Stimulated activated CD4-positive, alpha-beta T cell treated with anti-CD3 and anti-CD28 coated beads, Interleukin-12 subunit alpha, Interleukin-12 subunit beta, amount 100 ng/mL, for 24 hours (primary cell): ENCODE data around the gene GLYATL1B.
"Not testable (repeated sequence)": the region's sequence is repeated elsewhere in the genome, so short reads cannot be mapped to it uniquely, and the experiment has no call there.

Experiments
- DNase-seq, 2 experiments: peaks; one replicate each; pipeline ENCODE4 v3.0.0-alpha.2; 2020; ENCODE audit warnings: low read depth in 2 of 2

The GLYATL1B gene

DNA sequence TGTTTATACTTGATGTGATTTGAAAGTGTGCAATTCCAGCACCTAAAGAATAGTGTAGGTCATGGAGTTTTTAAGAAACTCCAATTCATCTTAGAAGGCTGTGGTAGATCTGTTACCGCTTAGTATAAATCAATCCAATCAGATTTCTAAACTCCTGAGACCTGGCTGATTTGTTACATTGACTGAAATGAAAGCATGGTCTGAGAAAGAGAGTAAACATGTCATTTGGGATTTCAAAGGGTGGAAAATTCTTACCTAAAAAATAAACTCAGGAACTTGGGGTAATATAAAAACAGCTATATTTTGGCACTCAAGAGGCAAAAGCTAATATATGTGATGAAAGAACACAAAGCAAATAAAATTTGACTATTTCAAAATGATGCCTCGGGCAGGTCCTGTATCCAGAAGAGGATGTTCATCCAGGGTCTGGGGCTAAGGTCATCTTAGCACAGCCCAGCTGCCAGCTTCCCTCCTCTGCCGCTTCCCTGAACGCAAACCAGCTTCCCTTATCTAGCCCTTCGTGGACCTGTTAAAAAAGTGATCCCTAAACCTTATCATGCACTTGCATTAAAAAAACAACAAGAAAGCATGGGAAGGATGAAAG, 10.0 kb downstream of the GLYATL1B start:
- not testable (repeated sequence) for DNase-seq

DNA sequence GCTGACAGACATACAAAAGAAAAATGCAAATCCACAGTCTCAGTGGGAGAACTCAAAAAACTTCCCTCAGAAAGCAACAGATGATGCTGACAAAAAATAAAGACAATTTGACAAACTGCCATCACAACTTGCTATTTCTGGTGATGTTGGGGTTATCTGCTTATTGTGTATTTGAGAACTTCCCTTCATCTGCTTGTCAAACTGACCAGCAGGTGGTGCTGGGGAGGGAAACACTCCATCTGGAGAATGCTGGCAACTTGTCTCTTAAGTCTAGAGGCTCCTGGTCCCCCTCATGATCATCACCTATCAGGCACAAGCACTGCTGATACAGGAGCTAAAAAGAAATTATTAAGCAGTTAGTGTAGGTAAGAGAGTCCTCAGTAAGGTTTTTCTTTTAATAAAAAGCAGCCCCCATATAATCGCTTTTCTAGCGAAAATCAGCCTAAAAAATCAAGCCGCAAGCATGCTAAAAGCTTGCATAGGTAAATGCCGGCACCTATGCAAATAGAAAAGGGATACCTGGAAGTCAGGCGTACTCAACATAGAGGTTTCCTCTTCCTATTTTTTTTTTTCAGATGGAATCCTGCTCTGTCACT, 11.1 kb downstream of the GLYATL1B start:
- DNase-seq = peak; percentile 40 to 57

- not testable (repeated sequence) for DNase-seq
Measured at GRCh38 chr11:59097938-59098337, 11.8 kb downstream of the GLYATL1B start.

DNA sequence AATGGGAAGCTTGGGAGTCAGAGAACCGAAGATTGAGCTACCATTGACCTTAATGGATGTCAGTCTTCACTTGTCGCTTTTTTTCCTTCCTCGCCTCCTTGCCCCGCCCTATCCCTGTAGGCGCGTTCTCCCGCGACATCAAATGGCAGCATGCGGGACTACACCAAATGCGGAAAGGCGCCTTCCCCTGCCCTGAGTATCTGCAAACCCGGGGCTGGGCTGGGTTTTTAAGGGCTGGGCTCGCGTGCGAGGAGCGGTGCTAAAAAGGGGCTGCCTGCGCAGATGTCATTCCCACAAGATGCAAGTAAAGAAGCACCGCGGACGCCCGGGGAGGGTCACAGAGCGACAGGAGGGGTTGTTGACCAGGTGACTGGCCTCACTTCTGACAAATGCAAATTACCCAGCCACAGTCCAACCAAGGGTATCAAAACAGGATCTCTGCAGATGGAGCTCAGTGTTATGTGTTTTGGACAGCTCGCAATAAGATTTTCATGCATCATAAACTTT, 16.2 kb downstream of the GLYATL1B start:
- peak; percentile 34 to 60 for DNase-seq

- peak; percentile 46 to 67 for DNase-seq
Measured at GRCh38 chr11:59106363-59107336, 20.5 kb downstream of the GLYATL1B start, which contains the start of gene FAM111B. Gene FAM111B (plus strand): TSS chr11:59107237. CDS start chr11:59109626, 2,389 bp downstream.

DNA sequence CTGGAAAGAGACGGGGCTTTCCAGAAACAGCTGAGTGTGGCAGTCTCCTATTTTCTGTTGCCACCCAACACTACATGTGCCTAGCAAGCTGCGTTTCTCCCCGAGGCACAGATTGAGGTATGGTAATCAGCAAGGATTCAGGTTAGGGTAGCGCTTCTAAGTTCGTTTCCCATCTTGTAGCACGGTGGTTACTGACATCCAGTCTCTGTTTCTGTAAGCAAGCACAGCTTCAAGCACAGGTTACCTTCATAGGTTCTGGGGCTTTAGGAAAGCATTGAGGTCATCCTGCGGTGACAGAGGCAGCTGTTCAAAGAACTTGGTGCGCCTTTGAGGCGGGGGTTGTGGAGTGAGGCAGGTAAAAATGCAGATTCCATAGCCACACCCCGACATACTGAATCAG, 21.6 kb downstream of the GLYATL1B start:
- DNase-seq = not testable (repeated sequence)

- DNase-seq = no peak
Measured at GRCh38 chr11:59112494-59112893, 26.4 kb downstream of the GLYATL1B start.

GRCh38 chr11:59114344-59114743, 28.2 kb downstream of the GLYATL1B start:
- no peak for DNase-seq

DNA sequence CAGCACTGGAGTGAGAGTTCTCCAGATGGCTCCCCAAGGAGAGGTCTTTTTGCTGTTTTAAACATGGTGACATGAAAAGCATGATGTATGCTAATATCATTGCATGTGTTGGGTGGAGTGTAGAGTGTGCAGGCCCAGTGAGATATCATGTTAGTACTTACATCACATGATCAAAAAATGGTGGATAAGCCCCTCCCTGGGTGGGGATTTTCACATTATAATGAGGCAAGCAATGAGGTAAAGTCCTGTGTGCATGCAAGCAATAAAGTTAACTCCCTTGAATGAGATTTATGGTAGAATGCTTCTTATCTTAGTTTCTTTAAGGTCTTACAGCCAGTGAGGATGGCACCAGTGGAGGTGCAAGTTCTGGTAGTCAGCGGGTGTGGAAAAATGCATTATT, 29.4 kb downstream of the GLYATL1B start:
- no peak for DNase-seq

DNA sequence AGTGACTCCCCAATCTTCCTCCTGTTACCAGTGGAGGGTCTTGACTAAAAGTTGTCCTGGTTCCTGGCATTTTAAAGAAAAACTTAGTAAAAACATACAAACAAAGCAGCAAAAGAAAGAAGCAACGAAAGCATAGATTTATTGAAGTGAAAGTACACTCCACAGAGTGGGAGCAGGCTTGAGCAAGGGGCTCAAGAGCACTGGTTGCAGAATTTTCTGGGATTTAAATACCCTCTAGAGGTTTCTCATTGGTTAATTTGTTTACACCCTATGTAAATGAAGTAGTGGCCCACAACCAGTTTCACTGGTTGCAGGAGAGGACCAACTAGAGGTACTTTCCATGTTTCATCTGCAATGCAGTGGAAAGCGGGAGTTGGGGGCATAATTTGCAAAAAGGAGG, 31.7 kb downstream of the GLYATL1B start:
- DNase-seq = no peak

GRCh38 chr11:59119826-59120225, 33.7 kb downstream of the GLYATL1B start:
- DNase-seq = no peak

DNA sequence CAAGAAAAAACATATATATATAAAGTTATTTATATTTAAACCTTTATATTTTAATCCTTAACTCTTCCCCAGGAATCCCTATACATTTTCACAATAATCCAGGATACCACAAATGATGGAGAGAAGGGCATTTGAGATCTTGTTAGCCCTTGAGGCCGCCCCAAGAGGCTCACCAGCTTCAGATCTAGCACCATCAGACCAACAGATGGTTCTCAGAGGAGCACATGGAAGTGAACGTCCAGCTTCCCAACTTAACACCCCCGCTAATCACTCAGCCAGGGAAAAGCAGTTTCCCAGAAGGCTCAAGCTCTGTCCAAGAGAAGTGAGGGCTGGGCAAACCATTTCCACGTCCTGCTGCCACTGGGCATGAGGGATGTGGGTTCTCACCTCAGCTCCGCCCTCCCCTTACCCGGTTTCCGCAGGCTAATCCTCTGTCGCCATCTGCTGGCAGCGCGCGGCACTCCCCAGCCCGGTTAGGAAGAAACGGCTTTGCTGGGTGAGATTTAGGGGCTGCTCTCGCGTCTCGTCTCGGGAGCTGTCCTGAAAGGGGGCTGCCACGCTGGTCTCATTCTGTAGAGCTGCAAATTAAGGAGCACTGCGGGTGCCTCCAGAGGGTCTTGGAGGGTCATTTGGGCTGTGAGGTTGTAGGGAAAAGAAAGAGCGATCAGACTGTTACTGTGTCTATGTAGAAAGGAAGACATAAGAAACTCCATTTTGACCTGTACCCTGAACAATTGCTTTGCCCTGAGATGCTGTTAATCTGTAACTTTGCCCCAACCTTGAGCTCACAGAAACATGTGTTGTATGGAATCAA, 49.7 kb downstream of the GLYATL1B start:
- peak; percentile 75 to 86 for DNase-seq

- DNase-seq = not testable (repeated sequence)
Measured at GRCh38 chr11:59136551-59136950, 50.4 kb downstream of the GLYATL1B start.

- no peak for DNase-seq
Measured at GRCh38 chr11:59137190-59137589, 51.1 kb downstream of the GLYATL1B start.

GRCh38 chr11:59138643-59139042, 52.5 kb downstream of the GLYATL1B start:
- DNase-seq = no peak

DNA sequence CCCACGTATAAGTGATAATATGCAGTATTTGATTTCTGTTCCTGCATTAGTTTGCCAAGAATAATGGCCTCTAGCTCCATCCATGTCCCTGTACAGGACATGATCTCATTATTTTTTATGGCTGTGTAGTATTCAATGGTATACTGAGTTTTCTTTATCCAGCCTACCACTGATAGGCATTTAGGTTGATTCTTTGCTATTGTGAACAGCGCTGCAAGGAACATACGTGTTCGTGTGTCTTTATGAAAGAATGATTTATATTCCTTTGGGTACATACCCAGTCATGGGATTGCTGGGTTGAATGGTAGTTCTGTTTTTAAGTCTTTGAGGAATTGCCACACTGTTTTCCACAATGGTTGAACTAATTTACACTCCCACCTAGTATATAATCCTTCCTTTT, 55.1 kb downstream of the GLYATL1B start:
- DNase-seq = no peak

GRCh38 chr11:59141673-59142460, 55.8 kb downstream of the GLYATL1B start:
- DNase-seq = no peak

DNA sequence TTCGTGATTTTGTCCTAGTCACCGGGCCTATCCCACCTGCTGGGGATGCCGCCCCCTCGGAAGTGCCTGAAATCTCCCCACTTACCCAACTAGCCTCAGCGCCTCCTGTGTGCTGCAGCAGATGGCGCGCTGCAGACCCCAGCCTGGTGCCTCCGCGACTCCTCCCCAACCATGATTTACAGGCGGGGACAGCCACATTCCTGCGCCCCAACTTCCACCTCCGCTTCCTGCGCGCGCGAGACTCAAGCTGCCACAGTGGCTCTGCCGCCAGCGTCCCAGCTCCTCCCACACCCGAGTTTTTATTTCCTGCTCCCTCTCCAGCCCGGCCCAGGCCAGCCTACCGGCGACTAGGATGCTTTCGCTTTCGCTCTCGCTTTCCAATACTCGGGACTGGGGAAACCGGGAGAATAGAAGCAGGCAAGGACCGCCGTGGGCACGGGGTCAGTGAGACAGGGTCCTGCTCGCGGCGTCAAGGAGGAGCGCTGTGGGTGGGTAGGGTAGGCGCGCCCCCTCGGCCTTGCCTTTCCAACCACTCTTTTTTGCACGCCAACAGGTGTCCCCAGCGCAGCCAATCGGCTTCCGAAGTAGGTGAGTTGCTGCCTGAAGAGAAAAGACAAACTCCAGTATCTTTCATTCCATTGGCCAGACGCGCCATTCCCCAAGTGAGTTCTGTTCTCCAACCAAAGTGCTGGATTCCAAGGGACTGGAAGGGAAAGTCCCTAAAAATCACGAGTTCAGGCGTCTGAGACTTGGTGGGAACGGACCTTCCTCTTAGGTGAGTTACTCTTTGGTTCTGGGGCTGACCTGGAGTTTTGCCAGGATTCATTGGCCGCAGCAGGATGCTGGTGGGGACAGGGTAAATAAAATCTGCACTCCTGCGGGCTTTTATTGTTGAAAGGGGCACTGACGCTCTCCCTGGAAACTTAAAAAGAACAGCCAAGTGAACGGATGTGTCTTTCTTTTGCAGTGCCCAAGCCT, 56.7 kb downstream of the GLYATL1B start, which contains the start of gene FAM111A:
FAM111A (plus strand) TSS at position 327 of the 978 bp plus-strand sequence. CDS start 6,017 bp downstream, outside the sequence.
- peak; percentile 65 to 77 for DNase-seq

DNA sequence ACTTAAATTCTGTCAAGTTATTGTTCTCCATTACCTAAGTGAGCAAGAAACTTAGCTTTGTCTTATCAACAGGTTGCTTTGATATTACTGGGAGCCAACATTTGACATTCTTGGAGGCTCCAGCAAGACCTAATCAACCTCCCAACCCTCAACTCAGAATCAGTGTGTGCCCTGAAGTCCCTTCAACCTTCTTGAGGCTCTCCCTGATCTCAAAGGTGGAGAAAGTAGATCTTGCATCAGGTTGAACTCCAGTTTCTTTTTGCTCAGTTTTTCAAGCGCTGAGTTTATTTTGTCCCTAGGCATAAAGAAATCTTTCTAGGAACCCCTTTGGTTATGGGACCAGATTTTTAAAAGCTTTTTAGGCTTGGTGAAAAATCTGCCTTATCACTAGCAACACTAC, 58.0 kb downstream of the GLYATL1B start:
- DNase-seq = no peak
